T-helper 2 cell (primary cell): ENCODE data around the gene SIGLEC15.
"Not testable (repeated sequence)": the region's sequence is repeated elsewhere in the genome, so short reads cannot be mapped to it uniquely, and the experiment has no call there.

Experiments used
- DNase-seq, 5 experiments: peaks; one replicate each; pipeline versions ENCODE4 v3.0.0 to v3.0.0-alpha.2; 2012 to 2022
- total RNA-seq, 2 donors: gene quantifications; one replicate each; lab custom pipeline; 2026; lab: John Stamatoyannopoulos, UW

SIGLEC15 gene
- total RNA-seq: 0 reads per million in 2 donors

DNA sequence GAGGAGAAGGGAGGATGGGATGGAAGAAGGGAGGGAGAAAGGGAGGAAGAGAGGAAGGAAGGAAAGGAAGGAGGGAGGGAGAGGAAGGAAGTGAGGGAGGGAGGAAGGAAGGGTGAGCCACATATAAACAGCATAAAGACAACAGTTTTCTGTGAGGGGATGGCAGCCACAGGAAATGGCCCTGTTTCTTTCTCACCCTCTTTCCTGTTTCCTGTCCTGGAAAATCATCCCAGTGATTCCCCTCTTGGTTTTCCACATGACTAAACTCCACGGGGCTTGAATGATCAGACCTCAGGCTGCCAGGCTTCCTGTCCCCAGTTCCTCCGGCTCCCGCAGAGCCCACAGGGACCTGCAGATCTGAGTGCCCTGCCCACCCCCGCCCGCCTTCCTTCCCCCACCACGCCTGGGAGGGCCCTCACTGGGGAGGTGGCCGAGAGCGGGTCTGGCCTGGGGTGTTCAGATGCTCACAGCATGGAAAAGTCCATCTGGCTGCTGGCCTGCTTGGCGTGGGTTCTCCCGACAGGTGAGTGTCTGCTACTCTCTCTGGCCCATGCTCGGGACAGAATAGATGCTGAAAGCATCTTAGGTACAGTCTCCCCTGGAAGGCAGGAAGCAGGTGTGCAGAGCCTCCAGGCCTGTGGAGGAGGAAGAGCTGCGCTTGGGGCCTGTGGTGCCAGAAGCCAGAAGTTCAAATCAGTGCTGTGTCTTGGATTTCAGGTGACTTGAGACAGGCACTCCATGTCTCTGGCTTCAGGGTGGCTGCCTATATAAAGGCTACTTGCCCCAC lies at the start of gene SIGLEC15:
Gene SIGLEC15, plus strand, starts transcription at position 418 of the 787 bp plus-strand sequence. Its CDS starts 54 bp downstream, at position 472.
- DNase-seq: no peak

GRCh38 chr18:45775743-45776142 lies 49.7 kb upstream of the SIGLEC15 start:
- DNase-seq: no peak

DNA sequence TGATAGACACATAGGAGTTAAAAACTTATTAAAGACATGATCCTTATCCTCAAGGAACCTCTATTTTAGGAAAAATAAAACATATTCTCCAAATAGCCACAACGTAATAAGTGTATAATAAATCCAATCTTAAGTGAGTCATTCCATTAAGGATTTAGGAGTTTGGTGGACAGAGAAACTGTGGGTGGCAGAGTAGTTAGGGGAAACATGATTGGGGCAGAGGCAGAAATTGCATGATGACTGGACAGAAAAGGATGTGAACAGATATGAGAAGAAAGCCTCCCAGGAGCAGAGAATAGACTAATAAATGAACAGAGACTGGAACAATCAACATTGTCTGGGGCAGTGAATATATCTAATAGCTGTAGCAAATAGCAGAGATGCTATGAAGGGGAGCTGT lies 48.1 kb upstream of the SIGLEC15 start:
- no peak for DNase-seq

GRCh38 chr18:45780568-45780967 lies 44.9 kb upstream of the SIGLEC15 start:
- no peak for DNase-seq

DNA sequence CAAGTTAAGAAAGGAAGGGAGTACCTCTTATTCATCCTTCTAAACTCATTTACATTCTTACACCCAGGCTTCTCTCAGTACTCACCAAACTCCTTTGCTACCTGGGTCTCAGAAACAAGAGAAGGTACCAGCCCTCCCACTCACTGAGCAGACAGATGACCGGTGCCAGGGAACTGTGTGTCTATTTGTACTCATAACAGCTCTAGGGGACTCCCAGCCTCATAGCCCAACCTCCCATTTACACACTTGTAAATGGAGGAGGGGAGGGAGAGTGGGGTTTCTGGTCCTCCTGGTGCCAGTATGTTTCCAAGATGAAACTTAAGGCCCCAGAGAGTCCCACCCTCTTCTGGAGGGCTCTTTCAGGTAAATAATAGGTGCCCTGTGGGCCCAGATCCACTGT lies 42.8 kb upstream of the SIGLEC15 start:
- no peak for DNase-seq

DNA sequence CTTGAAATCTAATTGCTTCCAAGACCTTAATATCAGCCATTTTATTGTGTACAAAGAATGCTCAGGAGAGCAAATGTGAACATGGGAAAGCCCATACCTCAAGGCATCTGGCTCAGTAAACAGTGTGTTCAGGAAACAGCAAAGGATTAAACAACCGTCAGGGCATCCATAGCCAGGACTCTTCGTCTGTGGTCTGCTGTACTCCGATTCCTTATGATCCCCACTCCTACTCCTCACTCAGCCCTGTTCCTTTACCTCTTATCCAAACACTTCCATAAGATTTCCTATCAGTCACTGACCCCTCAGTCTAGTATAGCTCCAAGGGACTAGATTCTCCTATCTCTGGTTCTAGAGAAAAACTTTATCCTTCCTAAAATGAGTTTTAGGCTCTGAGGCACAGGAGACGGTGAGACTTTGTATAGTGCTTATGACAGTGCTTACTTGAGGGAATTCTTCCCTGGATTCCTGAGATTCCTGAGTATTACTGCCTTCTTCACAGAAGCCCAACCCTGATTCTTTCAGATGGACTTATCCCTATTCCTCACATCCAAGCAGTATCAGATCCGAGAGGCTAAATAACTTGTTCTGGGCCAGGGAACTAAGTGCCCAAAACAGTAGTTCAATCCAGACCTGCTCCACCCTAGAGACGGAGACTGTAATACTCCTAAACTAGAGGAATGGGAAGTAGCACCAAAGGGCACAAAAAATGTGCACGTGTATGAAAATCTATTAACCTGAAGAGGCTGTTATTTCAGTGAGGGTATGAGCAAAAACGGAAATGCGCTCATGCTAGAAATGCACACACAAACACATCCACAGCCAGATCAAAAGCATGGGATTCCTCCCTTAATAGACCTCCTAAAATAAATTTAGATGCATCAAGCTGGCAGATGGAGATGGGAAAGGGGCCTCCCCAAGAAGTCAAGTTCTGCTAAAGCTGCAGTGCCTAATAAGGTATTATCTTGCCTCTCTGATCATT lies 42.1 kb upstream of the SIGLEC15 start:
- no peak for DNase-seq

GRCh38 chr18:45785134-45785533 lies 40.3 kb upstream of the SIGLEC15 start:
- DNase-seq: peak in 1 of 5 experiments; percentile 30

GRCh38 chr18:45786941-45787340 lies 38.5 kb upstream of the SIGLEC15 start:
- DNase-seq: no peak

DNA sequence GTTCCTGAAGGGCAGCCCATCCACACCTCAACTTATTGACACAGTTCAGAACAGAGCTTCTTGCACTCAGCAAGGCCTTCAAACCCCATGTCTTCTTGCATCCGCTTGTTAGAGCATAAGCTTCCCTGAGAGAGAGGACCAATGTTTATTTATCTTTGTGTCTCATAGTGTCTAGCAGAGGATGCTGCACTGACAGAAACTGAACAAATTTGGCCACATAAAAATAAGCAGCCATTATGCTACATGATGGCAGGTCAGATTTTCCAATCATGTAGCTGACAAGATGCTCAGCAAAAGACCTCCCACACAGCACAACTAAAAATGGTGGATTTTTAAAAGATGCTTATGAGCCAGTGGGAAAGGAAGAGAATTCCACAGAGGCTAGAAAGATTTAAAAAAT lies 38.1 kb upstream of the SIGLEC15 start:
- no peak for DNase-seq

GRCh38 chr18:45788861-45789260 lies 36.6 kb upstream of the SIGLEC15 start:
- DNase-seq: no peak

DNA sequence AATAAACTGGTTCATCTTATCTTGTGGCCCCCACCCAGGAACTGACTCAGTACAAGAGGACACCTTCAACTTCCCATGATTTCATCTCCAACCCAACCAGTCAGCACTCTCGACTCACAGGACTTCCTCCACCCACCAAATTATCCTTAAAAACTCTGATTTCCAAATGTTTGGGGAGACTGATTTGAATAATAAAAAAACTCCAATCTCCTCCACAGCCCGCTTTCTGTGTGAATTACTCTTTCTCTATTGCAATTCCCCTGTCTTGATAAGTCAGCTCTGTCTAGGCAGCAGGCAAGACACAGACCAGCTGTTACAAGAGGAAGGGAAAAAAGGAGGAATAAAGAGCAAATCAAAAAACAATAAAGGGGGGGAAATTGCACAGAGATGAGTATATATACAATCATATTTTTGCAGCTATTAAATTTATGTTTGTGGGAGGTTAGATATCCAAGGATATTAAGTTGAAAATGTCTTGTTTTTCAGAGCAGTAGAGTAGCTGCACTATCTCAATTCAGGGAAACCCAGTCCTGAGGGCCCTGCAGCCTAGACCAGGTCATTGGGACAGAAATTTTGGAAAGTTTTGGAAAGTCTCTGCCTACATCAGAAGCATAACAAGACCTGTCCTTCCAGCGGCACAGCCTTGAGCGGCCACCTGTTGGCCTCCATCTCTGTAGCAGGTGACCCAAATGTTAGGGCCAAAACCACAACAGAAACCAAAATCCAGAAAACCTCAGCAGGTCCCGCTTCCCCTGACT lies 32.8 kb upstream of the SIGLEC15 start:
- DNase-seq: no peak

DNA sequence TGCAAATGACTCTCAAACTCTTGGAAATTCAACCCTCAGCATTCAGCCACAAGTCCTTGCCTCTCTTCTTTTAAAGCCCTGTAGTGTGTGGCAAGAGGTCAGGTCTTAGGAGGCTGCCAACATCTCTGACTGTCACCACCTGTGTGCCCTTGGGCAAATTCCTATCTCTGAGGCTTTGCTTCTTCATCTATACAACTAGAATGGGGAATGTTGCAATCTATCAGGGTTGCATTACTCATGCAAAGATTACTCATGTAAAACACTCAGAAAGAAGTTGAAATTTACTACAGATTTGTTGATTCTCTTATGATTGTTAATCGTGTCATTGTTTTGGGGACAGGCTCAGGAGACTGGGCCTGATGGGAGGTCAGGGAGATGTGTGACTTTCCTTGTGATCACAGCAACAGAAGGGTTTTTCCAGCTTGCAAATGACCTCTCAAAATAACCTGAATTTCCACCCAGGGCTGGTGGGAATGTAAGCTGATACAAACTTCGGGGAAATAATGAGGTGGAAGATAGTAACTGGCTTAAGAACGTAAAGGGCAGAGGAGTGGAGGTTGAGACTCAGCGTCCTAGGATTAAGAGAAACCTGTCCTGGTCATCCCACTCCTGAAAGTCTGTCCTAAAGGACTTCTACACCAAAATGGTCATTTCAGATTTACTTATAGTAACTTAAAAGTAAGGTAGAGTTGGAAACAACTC lies 32.1 kb upstream of the SIGLEC15 start:
- DNase-seq: no peak

GRCh38 chr18:45801416-45802004 lies 24.0 kb upstream of the SIGLEC15 start:
- no peak for DNase-seq

DNA sequence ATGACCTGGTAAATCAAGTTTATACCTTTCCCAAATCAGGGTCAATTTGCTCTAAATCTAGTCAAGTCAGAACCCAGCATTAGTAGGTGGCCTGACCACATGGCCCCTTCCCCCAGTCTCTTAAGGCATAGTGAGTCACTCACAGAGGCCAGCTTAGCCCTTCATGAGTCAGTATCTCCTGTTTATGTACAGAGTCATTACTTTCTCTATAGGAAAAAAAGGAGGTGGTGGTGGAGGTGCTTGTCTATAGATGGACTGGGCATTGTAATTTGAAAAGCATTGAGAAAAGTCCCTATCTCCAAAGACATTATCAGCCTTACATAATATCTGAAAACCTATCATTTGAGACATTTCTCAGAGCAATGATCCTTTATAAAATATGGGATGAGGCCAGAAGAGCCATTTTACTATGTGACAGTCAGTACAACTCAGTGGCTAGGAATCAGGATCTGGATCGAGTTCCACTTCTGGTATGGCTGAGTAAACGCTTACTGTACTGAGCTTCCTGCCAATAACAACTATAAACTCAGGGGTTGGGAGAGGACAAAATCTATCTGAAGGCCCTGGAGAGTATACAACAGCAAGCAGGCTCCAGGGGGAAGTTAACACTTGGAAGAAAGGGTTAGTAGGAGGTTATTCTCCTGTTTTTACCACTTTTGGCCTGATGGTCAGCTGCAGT lies 22.5 kb upstream of the SIGLEC15 start:
- DNase-seq: no peak

- DNase-seq: no peak
Observed at GRCh38 chr18:45805551-45805950, 19.9 kb upstream of the SIGLEC15 start.

- DNase-seq: no peak
Observed at GRCh38 chr18:45806226-45806625, 19.2 kb upstream of the SIGLEC15 start.

DNA sequence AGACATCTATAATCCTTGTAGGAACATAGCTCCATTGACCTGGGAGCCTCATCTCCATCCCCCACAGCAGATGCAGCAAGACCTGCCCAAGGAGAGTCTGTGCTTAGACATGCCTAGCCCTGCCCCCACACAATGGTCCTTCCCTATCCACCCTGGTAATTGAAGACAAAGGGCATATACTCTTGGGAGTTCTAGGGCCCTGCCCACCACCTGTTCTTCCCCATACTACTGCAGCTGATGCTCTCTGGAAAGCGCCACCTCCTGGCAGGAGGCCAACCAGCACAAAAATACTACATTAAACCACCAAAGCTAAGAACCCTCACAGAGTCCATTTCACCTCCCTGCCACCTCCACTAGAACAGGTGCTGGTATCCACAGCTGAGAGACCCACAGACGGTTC lies 18.3 kb upstream of the SIGLEC15 start:
- DNase-seq: peak in 1 of 5 experiments; percentile 26

GRCh38 chr18:45814733-45815132 lies 10.7 kb upstream of the SIGLEC15 start:
- DNase-seq: not testable (repeated sequence)

DNA sequence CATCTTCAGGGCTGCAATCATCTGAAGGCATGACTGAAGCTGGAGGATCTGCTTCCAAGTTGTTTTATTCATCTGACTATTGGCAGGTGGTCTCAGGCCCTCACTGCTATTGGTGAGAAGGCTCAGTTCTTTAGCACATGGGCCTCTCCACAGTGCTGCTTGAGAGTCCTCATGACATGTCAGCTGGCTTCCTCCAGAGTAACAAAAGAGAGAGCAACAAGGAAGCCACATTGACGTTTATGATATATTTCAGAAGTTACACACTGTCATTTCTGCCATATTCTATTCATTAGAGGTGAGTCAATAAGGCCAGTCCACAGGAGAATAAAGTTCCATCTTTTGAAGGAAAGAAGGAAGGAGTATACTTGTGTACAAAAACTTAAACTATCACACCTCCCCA lies 7.9 kb upstream of the SIGLEC15 start:
- DNase-seq: no peak

- DNase-seq: not testable (repeated sequence)
Observed at GRCh38 chr18:45818765-45819164, 6.7 kb upstream of the SIGLEC15 start.

- no peak for DNase-seq
Observed at GRCh38 chr18:45820106-45820745, 5.2 kb upstream of the SIGLEC15 start.
